HepG2 (cell line): ENCODE measurements around the gene NCOA4. TPM values are rescaled to one million over a fixed set of nuclear protein-coding genes. Genes with fewer than 3 reads are reported as not detected.
A peak's percentile ranks its signal among the peaks of the same experiment; 100 is the strongest.

Experiments
- ATRX ChIP-seq: sonication (generic); formaldehyde crosslinking; IDR thresholded peaks from 2 replicates; pipeline ENCODE4 v1.4.0; 2020; ENCODE audit warnings: missing genetic modification reagents, borderline replicate concordance
- FOXP4 ChIP-seq: sonication (generic); formaldehyde crosslinking; IDR thresholded peaks from 2 replicates; pipeline ENCODE4 v1.4.0; 2020; ENCODE audit warnings: missing genetic modification reagents
- HMG20B ChIP-seq: conservative IDR thresholded peaks from 2 replicates; pipeline ENCODE4 v1.6.1; 2016; ENCODE audit warnings: missing genetic modification reagents, missing compliant biosample characterization
- POGZ ChIP-seq: sonication (generic); formaldehyde crosslinking; IDR thresholded peaks from 2 replicates; pipeline ENCODE4 v1.4.0; 2020; ENCODE audit warnings: mild to moderate bottlenecking, missing genetic modification reagents
- SIN3B ChIP-seq: fragments of 150-350 bp; IDR thresholded peaks from 2 replicates; pipeline ENCODE4 v1.6.1; 2014; ENCODE audit warnings: low read length
- SNAI1 ChIP-seq: sonication (generic); formaldehyde crosslinking; IDR thresholded peaks from 2 replicates; pipeline ENCODE4 v1.5.0; 2020; ENCODE audit warnings: mild to moderate bottlenecking, missing genetic modification reagents, borderline replicate concordance
- SNRNP70 ChIP-seq: fragments of 200-400 bp; formaldehyde crosslinking; IDR thresholded peaks from 2 replicates; pipeline ENCODE4 v1.6.1; 2017; ENCODE audit warnings: mild to moderate bottlenecking, low read depth, low read length, moderate library complexity
- SRF ChIP-seq: IDR thresholded peaks from 2 replicates; pipeline ENCODE4 v1.6.1; 2011; ENCODE audit warnings: mild to moderate bottlenecking, low read depth, low read length, moderate library complexity
- TSC22D2 ChIP-seq: sonication (generic); formaldehyde crosslinking; IDR thresholded peaks from 2 replicates; pipeline ENCODE4 v1.5.1; 2020; ENCODE audit warnings: missing genetic modification reagents, mild to moderate bottlenecking, borderline replicate concordance
- ZHX1 ChIP-seq: sonication (generic); formaldehyde crosslinking; IDR thresholded peaks from 2 replicates; pipeline ENCODE4 v1.8.1; 2022; ENCODE audit warnings: low read depth, mild to moderate bottlenecking, missing genetic modification reagents
- ZNF33A ChIP-seq: sonication (generic); formaldehyde crosslinking; IDR thresholded peaks from 2 replicates; pipeline ENCODE4 v1.5.1; 2020; ENCODE audit warnings: missing genetic modification reagents, mild to moderate bottlenecking, moderate library complexity, borderline replicate concordance
- ZNF530 ChIP-seq: sonication (generic); formaldehyde crosslinking; IDR thresholded peaks from 2 replicates; pipeline ENCODE4 v1.5.0; 2020; ENCODE audit warnings: low read depth, mild to moderate bottlenecking, missing genetic modification reagents
- ZNF558 ChIP-seq: sonication (generic); formaldehyde crosslinking; IDR thresholded peaks from 2 replicates; pipeline ENCODE4 v1.9.0; 2022; ENCODE audit warnings: mild to moderate bottlenecking, missing genetic modification reagents, borderline replicate concordance
- polyA plus RNA-seq, 8 experiments: library from polyadenylated mRNA; depleted of rRNA in 3 of 8; stranded (reverse) in 7 of 8; unstranded in 1 of 8; fragments of >200 nt; fragmentation: Illumina TruSeq in 4 of 8; extraction: Trizol in 4 of 8; gene quantifications; 2 replicates each; pipeline versions ENCODE4 v1.2.1 to v1.2.3, GENCODE V29; 2011 to 2016; ENCODE audit warnings: low read depth in 4 of 8, missing spikeins in 1 of 8, mixed read lengths in 1 of 8; ENCODE audit not compliant: insufficient read depth in 1 of 8
- total RNA-seq, 5 experiments: library from RNA; depleted of rRNA; stranded (reverse); fragments of >200 nt; fragmentation: Illumina TruSeq; extraction: Trizol; gene quantifications; 2 replicates each; pipeline ENCODE4 v1.2.3, GENCODE V29; 2016; ENCODE audit warnings: low read depth in 1 of 5
- TF ChIP-seq, protein P1 (sequence below): sonication (generic); formaldehyde crosslinking; IDR thresholded peaks from 2 replicates; pipeline ENCODE4 v1.8.1; 2023; ENCODE audit warnings: mild to moderate bottlenecking, inconsistent platforms, moderate library complexity, missing genetic modification reagents, borderline replicate concordance
- TF ChIP-seq, protein P2 (sequence below): sonication (generic); formaldehyde crosslinking; IDR thresholded peaks from 2 replicates; pipeline ENCODE4 v1.4.0; 2020; ENCODE audit warnings: missing genetic modification reagents, borderline replicate concordance
- TF ChIP-seq, protein P3 (sequence below): IDR thresholded peaks from 2 replicates; pipeline ENCODE4 v1.6.1; 2012; ENCODE audit warnings: inconsistent platforms
- TF ChIP-seq, protein P4 (sequence below): sonication (generic); formaldehyde crosslinking; IDR thresholded peaks from 2 replicates; pipeline ENCODE4 v1.5.1; 2020; ENCODE audit warnings: missing genetic modification reagents, mild to moderate bottlenecking, borderline replicate concordance

Gene NCOA4
- total and polyA plus RNA-seq, 2 of the 13 experiments (the other 11 are each of a cell fraction or from before 2014, with no cell fraction given) = 306 to 400 TPM

GRCh38 chr10:46035923-46036849 is 5.8 kb upstream of the NCOA4 start (continued):
- TF ChIP-seq, protein P1, sequence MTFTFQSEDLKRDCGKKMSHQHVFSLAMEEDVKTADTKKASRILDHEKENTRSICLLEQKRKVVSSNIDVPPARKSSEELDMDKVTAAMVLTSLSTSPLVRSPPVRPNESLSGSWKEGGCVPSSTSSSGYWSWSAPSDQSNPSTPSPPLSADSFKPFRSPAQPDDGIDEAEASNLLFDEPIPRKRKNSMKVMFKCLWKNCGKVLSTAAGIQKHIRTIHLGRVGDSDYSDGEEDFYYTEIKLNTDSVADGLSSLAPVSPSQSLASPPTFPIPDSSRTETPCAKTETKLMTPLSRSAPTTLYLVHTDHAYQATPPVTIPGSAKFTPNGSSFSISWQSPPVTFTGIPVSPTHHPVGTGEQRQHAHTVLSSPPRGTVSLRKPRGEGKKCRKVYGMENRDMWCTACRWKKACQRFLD (CRISPR knock-in tag) = no peak
- TF ChIP-seq SIN3B (no peak), ATRX (CRISPR knock-in tag) (no peak), POGZ (CRISPR knock-in tag) (peak; percentile 83), SNAI1 (peak; percentile 61; the same call in 1 of the 2 replicates), ZNF33A (CRISPR knock-in tag) (no peak), ZHX1 (CRISPR knock-in tag) (no peak), HMG20B (CRISPR knock-in tag) (no peak), FOXP4 (peak; percentile 80), TSC22D2 (CRISPR knock-in tag) (no peak), ZNF530 (no peak), SRF (0 out of 2 replicates have a peak, but pooled peaks have one; percentile 14), SNRNP70 (no peak), ZNF558 (no peak)
- TF ChIP-seq, protein P2, sequence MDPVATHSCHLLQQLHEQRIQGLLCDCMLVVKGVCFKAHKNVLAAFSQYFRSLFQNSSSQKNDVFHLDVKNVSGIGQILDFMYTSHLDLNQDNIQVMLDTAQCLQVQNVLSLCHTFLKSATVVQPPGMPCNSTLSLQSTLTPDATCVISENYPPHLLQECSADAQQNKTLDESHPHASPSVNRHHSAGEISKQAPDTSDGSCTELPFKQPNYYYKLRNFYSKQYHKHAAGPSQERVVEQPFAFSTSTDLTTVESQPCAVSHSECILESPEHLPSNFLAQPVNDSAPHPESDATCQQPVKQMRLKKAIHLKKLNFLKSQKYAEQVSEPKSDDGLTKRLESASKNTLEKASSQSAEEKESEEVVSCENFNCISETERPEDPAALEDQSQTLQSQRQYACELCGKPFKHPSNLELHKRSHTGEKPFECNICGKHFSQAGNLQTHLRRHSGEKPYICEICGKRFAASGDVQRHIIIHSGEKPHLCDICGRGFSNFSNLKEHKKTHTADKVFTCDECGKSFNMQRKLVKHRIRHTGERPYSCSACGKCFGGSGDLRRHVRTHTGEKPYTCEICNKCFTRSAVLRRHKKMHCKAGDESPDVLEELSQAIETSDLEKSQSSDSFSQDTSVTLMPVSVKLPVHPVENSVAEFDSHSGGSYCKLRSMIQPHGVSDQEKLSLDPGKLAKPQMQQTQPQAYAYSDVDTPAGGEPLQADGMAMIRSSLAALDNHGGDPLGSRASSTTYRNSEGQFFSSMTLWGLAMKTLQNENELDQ (CRISPR knock-in tag) = no peak
- TF ChIP-seq, protein P3, sequence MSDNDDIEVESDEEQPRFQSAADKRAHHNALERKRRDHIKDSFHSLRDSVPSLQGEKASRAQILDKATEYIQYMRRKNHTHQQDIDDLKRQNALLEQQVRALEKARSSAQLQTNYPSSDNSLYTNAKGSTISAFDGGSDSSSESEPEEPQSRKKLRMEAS = peak; percentile 61; the same call in 1 of the 2 replicates
- TF ChIP-seq, protein P4, sequence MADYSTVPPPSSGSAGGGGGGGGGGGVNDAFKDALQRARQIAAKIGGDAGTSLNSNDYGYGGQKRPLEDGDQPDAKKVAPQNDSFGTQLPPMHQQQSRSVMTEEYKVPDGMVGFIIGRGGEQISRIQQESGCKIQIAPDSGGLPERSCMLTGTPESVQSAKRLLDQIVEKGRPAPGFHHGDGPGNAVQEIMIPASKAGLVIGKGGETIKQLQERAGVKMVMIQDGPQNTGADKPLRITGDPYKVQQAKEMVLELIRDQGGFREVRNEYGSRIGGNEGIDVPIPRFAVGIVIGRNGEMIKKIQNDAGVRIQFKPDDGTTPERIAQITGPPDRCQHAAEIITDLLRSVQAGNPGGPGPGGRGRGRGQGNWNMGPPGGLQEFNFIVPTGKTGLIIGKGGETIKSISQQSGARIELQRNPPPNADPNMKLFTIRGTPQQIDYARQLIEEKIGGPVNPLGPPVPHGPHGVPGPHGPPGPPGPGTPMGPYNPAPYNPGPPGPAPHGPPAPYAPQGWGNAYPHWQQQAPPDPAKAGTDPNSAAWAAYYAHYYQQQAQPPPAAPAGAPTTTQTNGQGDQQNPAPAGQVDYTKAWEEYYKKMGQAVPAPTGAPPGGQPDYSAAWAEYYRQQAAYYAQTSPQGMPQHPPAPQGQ (CRISPR knock-in tag) = no peak
